Mucosa of descending colon (tissue), 3 donors: ENCODE data around the gene COX7A2. TPM values are rescaled to one million over a fixed set of nuclear protein-coding genes. Genes with fewer than 3 reads are reported as not detected.

Source experiments
- ATAC-seq: fragments of 200-7000 bp; cut with Tn5 transposase; one replicate; pipeline ENCODE4 v1.9.1; 2020; ENCODE audit warnings: mild to moderate bottlenecking, moderate library complexity
- DNase-seq, 3 donors: peaks; one replicate each; pipeline ENCODE4 v3.0.0-alpha.2; 2020
- H3K36me3 ChIP-seq: fragments of 200-600 bp; one replicate; pipeline ENCODE4 v1.8.0; 2021; ENCODE audit warnings: low read depth, mild to moderate bottlenecking
- H3K4me1 ChIP-seq: fragments of 200-600 bp; one replicate; pipeline ENCODE4 v1.8.0; 2021; ENCODE audit warnings: low read depth, mild to moderate bottlenecking
- H3K4me3 ChIP-seq: fragments of 200-600 bp; one replicate; pipeline ENCODE4 v1.8.0; 2021; ENCODE audit warnings: mild to moderate bottlenecking
- H3K9me3 ChIP-seq: fragments of 200-600 bp; one replicate; pipeline ENCODE4 v1.8.0; 2021; ENCODE audit warnings: mild to moderate bottlenecking
- CTCF ChIP-seq: fragments of 200-600 bp; IDR thresholded peaks from one replicate; pipeline ENCODE4 v1.8.0; 2022; ENCODE audit warnings: antibody characterized with exemption, mild to moderate bottlenecking
- intact Hi-C, 2 donors: fragments of 100-400 bp; cut with DNase I in 1 of 2; cut with micrococcal nuclease in 1 of 2; formaldehyde crosslinking; loops; one replicate each; pipeline versions ENCODE4 v1.11.0 to v1.11.1; 2022; cut with DNase I, micrococcal nuclease
- total RNA-seq, 3 donors: library from RNA; stranded (reverse); fragmentation: NEBNext Ultra II Directional in 2 of 3; extraction: Animal tissue kit (Norgen Biotek cat#: 25700) in 2 of 3; gene quantifications; one replicate each; pipeline versions ENCODE4 v1.2.1 to v1.2.4, GENCODE V29; 2021 to 2023
- donor health status: DM: no; HTN: no; CAD: no; lungs with moderate emphysema.
- donor health status: DM: no; HTN: no; CAD: no.
- donor health status: DM: no; HTN: yes; CAD: no.

Gene COX7A2
- total RNA-seq, 3 donors from 2014 or later = 493 to 721 (median 652) TPM

GRCh38 chr6:75244063-75244584, 523 bp upstream of the COX7A2 start:
- peaks cover 11% of the 10 kb centered on the region for H3K4me1 ChIP-seq
- peak; percentile 43 for ATAC-seq
- no peak for DNase-seq
- no peaks in the 10 kb centered on the region for H3K9me3 ChIP-seq
- no peak for TF ChIP-seq CTCF
- intact Hi-C loops = no loop called here
- H3K4me3 ChIP-seq = peak overlapping the region; percentile 50
- no peaks in the 10 kb centered on the region for H3K36me3 ChIP-seq

- intact Hi-C loops = no loop called here
- no peak for TF ChIP-seq CTCF
- Histone ChIP-seq H3K9me3 (no peaks in the 10 kb centered on the region), H3K4me1 (peaks cover 5% of the 10 kb centered on the region), H3K4me3 (no peak overlapping the region), H3K36me3 (no peaks in the 10 kb centered on the region)
- ATAC-seq (no peak), DNase-seq (no peak)
Measured at GRCh38 chr6:75236630-75237029, 7.0 kb downstream of the COX7A2 start.

DNA sequence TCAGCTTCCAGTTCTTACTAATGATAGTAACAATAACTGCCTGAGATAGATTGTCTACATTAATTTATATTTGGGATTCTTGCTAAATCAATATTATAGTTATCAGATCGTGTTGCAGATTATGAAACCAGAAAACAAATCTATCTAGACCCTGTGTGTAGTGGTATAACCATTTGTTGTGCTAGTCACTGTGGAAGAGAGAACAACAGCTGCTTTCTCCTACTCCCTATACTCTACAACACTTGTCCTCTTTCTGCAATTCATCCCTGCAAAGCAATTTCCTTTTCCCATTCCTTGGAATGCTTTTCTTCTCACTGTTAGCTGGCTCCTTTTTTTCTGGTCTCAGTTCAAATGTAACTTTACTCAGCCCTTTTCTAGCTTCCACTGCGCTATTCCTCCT, 8.3 kb downstream of the COX7A2 start:
- Histone ChIP-seq H3K9me3 (no peaks in the 10 kb centered on the region), H3K4me1 (no peaks in the 10 kb centered on the region), H3K36me3 (no peaks in the 10 kb centered on the region), H3K4me3 (no peak overlapping the region)
- intact Hi-C loops = no loop called here
- DNase-seq (no peak), ATAC-seq (no peak)
- no peak for TF ChIP-seq CTCF

- Histone ChIP-seq H3K4me1 (no peaks in the 10 kb centered on the region), H3K9me3 (no peaks in the 10 kb centered on the region), H3K4me3 (no peak overlapping the region), H3K36me3 (no peaks in the 10 kb centered on the region)
- intact Hi-C loops = no loop called here
- ATAC-seq (no peak), DNase-seq (no peak)
- no peak for TF ChIP-seq CTCF
Measured at GRCh38 chr6:75234126-75234865, 9.3 kb downstream of the COX7A2 start.

- H3K36me3 ChIP-seq = no peaks in the 10 kb centered on the region
- no peak for TF ChIP-seq CTCF
- no peaks in the 10 kb centered on the region for H3K4me1 ChIP-seq
- no peak overlapping the region for H3K4me3 ChIP-seq
- no peak for DNase-seq
- intact Hi-C loops = no loop called here
- no peaks in the 10 kb centered on the region for H3K9me3 ChIP-seq
- no peak for ATAC-seq
Measured at GRCh38 chr6:75233092-75233615, 10.4 kb downstream of the COX7A2 start.
